Right renal pelvis (tissue), 4 donors: ENCODE data around the gene MPEG1. TPM values are rescaled to one million over a fixed set of nuclear protein-coding genes. Genes with fewer than 3 reads are reported as not detected.

Source experiments
- DNase-seq, 4 donors: peaks; one replicate each; pipeline ENCODE4 v3.0.0-alpha.2; 2013; ENCODE audit warnings: low read depth in 4 of 4, low spot score in 3 of 4, missing footprints in 1 of 4
- polyA plus RNA-seq, 4 donors: library from polyadenylated mRNA; unstranded; fragments of 120-200 nt; gene quantifications; one replicate each; pipeline ENCODE4 v1.2.1, GENCODE V29; 2013; ENCODE audit not compliant: insufficient read length in 4 of 4

MPEG1 gene
- polyA plus RNA-seq, 4 donors = 6.9 to 11.1 (median 9.3) TPM

DNA sequence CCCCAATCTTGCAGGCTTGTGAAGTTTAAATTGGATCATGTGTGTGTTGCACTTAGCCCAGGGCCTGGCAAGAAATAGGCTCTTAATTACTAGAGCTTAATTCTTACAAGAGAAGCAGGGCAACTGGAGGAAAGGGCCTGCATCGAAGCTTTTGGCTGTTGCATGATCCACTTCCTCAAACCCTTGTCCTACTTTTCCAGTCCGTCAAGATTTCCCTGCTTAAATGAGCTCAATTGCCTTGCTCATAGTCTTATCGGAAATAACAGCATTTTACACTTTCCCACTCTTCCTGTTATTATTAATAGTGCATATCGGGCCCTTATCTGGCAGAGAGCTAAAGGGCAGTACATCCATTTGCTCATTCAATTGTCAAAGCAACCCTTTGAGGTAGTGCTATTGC, 22.7 kb downstream of the MPEG1 start:
- no peak for DNase-seq

DNA sequence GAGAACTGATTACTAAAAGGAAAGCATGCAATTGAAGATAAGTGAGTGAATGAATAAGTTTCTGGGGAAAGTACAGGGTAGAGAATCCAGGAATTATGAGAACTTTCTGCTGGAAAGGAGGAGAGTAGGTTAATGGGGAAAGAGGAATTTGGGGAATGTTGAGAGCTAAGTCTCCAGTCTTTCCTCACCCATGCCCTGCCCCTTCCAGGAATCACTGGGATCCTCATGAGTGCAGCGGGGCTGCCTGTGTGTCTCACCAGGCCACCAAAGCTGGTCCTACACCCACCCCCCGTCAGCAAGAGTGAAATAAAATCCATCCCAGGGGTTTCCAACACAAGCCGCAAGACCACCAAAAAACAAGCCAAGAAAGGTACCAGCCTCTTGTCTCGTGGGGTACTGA, 23.8 kb downstream of the MPEG1 start:
- no peak for DNase-seq

- DNase-seq = peak in 1 of 4 donors; percentile 48
Observed at GRCh38 chr11:59187587-59187986, 25.1 kb downstream of the MPEG1 start.

GRCh38 chr11:59187035-59187434, 25.7 kb downstream of the MPEG1 start:
- no peak for DNase-seq

DNA sequence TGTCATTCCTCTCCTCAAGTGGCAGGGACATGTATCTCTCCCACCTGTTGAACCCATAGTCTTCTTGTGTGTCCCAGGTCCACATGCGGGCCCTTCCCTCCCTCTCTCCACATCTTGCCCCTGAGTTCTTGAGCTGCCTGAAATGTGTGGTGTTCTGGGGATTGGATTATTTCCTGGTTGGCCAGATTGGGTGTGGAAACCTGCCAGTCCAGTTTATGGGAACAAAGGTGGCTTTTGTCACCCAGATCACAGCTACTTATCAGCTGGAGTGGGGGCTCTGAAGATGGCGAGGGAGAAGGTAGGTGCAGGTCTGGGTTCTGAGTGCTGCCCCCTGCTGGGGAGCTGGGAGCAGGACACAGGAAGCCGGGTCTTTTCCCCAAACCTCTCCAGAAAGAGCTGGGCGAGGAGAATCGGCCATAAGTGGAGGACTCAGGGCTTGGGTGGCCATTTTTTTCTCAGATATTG, 26.6 kb downstream of the MPEG1 start:
- no peak for DNase-seq

- no peak for DNase-seq
Observed at GRCh38 chr11:59185386-59185945, 27.3 kb downstream of the MPEG1 start.

GRCh38 chr11:59184691-59185339, 27.9 kb downstream of the MPEG1 start:
- DNase-seq = no peak

DNA sequence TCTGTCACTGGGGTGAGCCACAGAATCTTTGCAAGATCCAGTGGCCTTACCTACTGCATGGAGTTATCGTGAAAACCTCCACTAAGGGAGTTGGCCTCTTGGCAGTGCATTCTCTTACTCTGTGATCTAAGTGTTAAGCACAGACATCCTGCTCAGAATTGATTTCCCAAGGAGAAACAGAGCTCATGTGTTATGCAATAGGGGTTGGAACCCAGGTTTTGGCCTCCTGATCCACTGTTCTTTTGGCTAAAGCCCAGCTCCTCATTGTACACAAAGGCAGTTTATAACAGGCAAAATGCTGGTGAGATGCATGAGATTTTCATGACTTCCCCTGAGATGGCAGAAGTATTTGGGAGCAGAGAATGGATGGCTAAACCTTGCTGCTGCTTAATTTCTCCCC, 29.0 kb downstream of the MPEG1 start:
- no peak for DNase-seq

GRCh38 chr11:59182457-59183151, 30.1 kb downstream of the MPEG1 start:
- DNase-seq = no peak

GRCh38 chr11:59181746-59182456, 30.8 kb downstream of the MPEG1 start:
- no peak for DNase-seq

GRCh38 chr11:59180907-59181306, 31.8 kb downstream of the MPEG1 start:
- DNase-seq = no peak

- no peak for DNase-seq
Observed at GRCh38 chr11:59180168-59180776, 32.5 kb downstream of the MPEG1 start.

GRCh38 chr11:59179121-59179520, 33.6 kb downstream of the MPEG1 start:
- no peak for DNase-seq

- no peak for DNase-seq
Observed at GRCh38 chr11:59178402-59178801, 34.3 kb downstream of the MPEG1 start.

DNA sequence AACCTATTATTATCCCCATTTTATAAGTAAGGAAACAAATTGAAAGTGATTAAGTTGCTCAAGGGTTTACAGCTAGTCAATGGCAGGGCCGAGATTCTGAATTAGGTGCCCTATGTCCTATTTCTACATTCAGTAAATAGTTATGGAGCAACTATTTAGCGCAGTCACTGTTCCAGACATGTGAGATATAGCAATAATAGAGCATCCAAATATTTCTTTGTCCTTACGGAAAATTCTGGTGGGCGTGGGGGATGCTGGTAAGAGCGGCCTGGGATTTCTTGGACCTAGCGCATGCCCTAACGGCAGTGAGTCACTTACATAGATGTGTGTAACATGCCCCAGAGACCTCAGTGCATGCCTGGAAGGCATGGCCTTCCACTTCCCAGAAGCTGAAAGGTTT, 36.4 kb downstream of the MPEG1 start:
- no peak for DNase-seq

GRCh38 chr11:59175091-59175501, 37.6 kb downstream of the MPEG1 start:
- DNase-seq = no peak

DNA sequence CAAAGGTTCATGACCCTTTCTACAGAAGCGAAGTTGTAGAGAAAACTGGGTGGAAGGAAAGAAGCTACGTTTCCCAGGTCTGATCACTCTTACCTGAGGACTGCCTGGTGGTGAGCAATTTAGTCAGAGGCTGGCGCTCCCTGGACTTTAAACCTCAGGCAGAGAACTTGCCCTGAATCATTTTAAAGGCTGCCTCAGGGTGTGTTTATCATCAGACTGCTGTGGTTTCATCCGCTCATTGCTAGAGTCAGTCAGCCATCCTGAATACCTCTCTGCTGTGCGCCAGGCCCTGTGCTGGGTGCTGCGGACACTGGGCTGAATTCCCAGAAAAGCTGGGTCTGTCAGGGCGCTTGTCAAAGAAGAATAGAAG, 38.1 kb downstream of the MPEG1 start:
- DNase-seq = no peak

GRCh38 chr11:59173964-59174663, 38.6 kb downstream of the MPEG1 start:
- no peak for DNase-seq

DNA sequence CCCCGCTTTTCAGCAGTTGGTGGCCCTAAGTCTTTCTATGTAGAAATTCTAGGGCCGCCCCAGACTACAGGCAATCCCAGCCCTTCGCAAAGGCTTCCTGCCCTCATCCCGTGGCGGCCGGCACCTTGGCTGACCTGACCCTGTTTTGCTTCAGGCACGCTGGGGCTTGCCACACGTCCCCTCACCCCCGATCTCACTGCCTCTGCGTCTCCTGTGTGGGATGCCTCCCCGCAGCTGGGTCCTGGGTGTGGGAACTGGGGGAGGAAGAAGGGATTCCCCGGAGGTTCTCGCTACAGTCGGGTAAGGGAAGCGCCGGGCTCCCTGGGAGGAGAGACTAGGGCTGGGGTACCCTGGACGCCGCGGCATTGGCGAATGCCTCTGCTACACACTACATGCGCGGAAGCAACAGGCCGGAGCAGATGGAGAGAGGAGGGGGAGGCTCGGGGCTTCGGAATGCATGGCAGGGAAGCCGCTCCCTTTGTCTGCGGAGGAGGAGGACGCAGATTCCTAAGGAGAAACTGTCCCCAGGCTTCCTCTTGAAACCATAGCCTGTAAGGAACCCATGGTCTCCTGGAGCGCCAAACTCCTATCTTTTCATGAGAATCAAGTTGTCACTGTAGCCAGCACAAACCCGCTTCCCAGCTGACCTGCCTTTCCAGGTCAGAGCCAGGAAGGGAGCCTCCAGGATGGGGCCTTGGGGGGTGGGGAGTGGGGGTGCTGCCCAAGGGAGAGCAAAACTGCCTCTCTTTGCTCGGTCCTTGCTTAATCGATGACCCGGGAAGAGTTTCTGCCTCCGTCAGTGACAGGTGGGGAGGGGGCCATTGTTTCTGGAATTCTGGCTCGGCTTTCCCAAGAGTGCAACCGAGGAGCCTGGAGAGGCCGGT, 39.4 kb downstream of the MPEG1 start:
- DNase-seq = peak in 2 of 4 donors; percentile 38 to 54
